CD8-positive, alpha-beta memory T cell (primary cell): ENCODE data around the gene PKN1. TPM values are rescaled to one million over a fixed set of nuclear protein-coding genes. Genes with fewer than 3 reads are reported as not detected.

Experiments
- CTCF ChIA-PET: fragments of 350-600 bp; sonication (Branson Sonifier 250); formaldehyde crosslinking; loops from one replicate; lab custom pipeline; 2021; ENCODE audit warnings: antibody characterized with exemption; lab: Charles Lee
- POLR2A ChIA-PET: fragments of 350-600 bp; sonication (Branson Sonifier 250); formaldehyde crosslinking; loops from one replicate; lab custom pipeline; 2021; ENCODE audit warnings: antibody characterized with exemption; lab: Charles Lee
- DNase-seq, 5 donors: peaks; one replicate each; pipeline versions ENCODE4 v3.0.0 to v3.0.0-alpha.2; 2020 to 2022; ENCODE audit warnings: mixed read lengths in 1 of 5
- H3K27ac ChIP-seq: one replicate; pipeline ENCODE4 v1.7.0; 2013; ENCODE audit warnings: low read depth, mild to moderate bottlenecking, low read length, moderate library complexity
- H3K27me3 ChIP-seq: 2 replicates; pipeline ENCODE4 v1.7.0; 2013; ENCODE audit warnings: low read length, mild to moderate bottlenecking; ENCODE audit not compliant: insufficient read depth, poor library complexity, severe bottlenecking
- H3K36me3 ChIP-seq: 2 replicates; pipeline ENCODE4 v1.7.0; 2013; ENCODE audit warnings: mild to moderate bottlenecking, low read length, moderate library complexity; ENCODE audit not compliant: insufficient read depth
- H3K4me1 ChIP-seq: 2 replicates; pipeline ENCODE4 v1.7.0; 2013; ENCODE audit warnings: mild to moderate bottlenecking, low read length, moderate library complexity; ENCODE audit not compliant: insufficient read depth
- H3K4me3 ChIP-seq: 2 replicates; pipeline ENCODE4 v1.7.0; 2013; ENCODE audit warnings: mild to moderate bottlenecking, low read length
- H3K9me3 ChIP-seq: 2 replicates; pipeline ENCODE4 v1.7.0; 2013; ENCODE audit warnings: mild to moderate bottlenecking, low read length
- H3K27ac Mint-ChIP-seq, 8 donors: one replicate each; pipeline ENCODE4 v1.8.0; 2020 to 2021; ENCODE audit warnings: mixed read lengths in 8 of 8, mild to moderate bottlenecking in 6 of 8, inconsistent platforms in 3 of 8, moderate library complexity in 3 of 8
- H3K27me3 Mint-ChIP-seq, 2 donors: one replicate each; pipeline ENCODE4 v1.8.0; 2020 to 2021; ENCODE audit warnings: mixed read lengths in 2 of 2, mild to moderate bottlenecking in 1 of 2, moderate library complexity in 1 of 2
- H3K36me3 Mint-ChIP-seq, 3 donors: one replicate each; pipeline ENCODE4 v1.8.0; 2020 to 2021; ENCODE audit warnings: mixed read lengths in 3 of 3, inconsistent platforms in 1 of 3, mild to moderate bottlenecking in 1 of 3
- H3K4me1 Mint-ChIP-seq, 3 donors: one replicate each; pipeline ENCODE4 v1.8.0; 2020 to 2021; ENCODE audit warnings: mixed read lengths in 3 of 3, inconsistent platforms in 1 of 3, mild to moderate bottlenecking in 1 of 3
- H3K4me3 Mint-ChIP-seq, 7 donors: one replicate each; pipeline ENCODE4 v1.8.0; 2020 to 2021; ENCODE audit warnings: mixed read lengths in 7 of 7, mild to moderate bottlenecking in 6 of 7, moderate library complexity in 4 of 7, inconsistent platforms in 2 of 7
- H3K9me3 Mint-ChIP-seq, 5 donors: one replicate each; pipeline ENCODE4 v1.8.0; 2020 to 2022; ENCODE audit warnings: mixed read lengths in 5 of 5, mild to moderate bottlenecking in 3 of 5, moderate library complexity in 2 of 5, inconsistent platforms in 1 of 5
- polyA plus RNA-seq: library from polyadenylated mRNA; unstranded; fragments of 300-500 nt; fragmentation: Illumina TruSeq; gene quantifications from one replicate; pipeline ENCODE4 v1.2.3, GENCODE V29; 2021
- total RNA-seq, 2 experiments: library from RNA; stranded (reverse); gene quantifications; one replicate each; pipeline ENCODE4 v1.2.3, GENCODE V29; 2021

Gene PKN1
- total and polyA plus RNA-seq, 3 experiments from 2014 or later: 86.6 to 205 (median 177) TPM

DNA sequence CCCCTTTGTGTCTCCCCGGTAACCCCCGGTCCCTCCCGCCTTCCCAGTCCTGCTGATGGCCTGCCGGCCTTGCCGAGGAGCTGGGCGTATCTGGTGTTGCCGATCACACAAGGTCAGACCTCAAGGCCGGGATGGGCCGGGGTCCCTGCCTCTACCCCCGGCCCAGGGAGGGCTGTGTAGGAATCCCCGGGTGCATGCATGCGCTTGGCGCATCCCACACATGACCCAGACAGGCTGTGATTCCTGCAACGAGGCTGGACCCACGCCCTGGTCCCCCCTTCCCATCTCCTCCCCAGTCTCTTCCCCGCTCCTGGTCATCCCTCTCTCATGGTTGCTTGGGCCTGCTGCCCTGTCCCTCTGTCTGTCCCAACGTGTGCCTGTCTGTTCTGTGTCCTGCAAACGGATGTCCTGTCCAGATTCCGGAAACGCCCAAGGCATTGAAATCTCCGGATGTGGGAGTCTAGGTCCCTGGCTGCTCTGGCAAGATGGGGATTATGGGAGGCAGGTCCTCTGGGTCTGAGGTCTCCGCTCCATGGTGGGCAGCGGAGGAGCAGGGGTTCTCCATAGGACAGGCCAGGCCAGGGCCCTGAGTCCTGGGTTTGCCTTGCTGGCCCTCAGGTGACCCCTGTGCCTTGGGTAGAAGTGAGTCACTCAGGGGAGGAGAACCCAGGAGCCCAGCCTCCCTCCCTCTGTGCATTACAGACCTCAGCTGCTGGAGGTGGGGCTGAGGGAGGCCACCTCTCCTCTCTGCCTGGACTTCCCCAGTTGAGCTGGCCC, 1.6 kb downstream of the PKN1 start:
- Histone ChIP-seq H3K9me3 (no peaks in the 10 kb centered on the region), H3K27me3 (no peaks in the 10 kb centered on the region), H3K4me1 (peaks cover 52% of the 10 kb centered on the region), H3K36me3 (no peaks in the 10 kb centered on the region), H3K27ac (peak overlapping the region; percentile 74), H3K4me3 (peak overlapping the region; percentile 47)
- Mint-ChIP-seq H3K4me1 (peaks cover 40 to 61% (median 56%) of the 10 kb centered on the region in 3 donors), H3K27ac (peak overlapping the region; percentile 76 to 97 (median 92)), H3K4me3 (peak overlapping the region; percentile 67 to 92 (median 85)), H3K36me3 (peaks cover 0 to 3% (median 0%) of the 10 kb centered on the region in 3 donors), H3K9me3 (no peaks in the 10 kb centered on the region), H3K27me3 (peaks cover 0 to 1% of the 10 kb centered on the region in 2 donors)
- ChIA-PET POLR2A (interaction anchor here (0.6 kb wide), 1 partner anchor 66 kb away, joined by 4 read pairs; no protein-coding TSS in a partner anchor), CTCF (interaction anchor here (0.5 kb wide), 1 partner anchor 65 kb away, joined by 3 read pairs; no protein-coding TSS in a partner anchor)
- DNase-seq: peak in 2 of 5 donors; percentile 21 to 62

DNA sequence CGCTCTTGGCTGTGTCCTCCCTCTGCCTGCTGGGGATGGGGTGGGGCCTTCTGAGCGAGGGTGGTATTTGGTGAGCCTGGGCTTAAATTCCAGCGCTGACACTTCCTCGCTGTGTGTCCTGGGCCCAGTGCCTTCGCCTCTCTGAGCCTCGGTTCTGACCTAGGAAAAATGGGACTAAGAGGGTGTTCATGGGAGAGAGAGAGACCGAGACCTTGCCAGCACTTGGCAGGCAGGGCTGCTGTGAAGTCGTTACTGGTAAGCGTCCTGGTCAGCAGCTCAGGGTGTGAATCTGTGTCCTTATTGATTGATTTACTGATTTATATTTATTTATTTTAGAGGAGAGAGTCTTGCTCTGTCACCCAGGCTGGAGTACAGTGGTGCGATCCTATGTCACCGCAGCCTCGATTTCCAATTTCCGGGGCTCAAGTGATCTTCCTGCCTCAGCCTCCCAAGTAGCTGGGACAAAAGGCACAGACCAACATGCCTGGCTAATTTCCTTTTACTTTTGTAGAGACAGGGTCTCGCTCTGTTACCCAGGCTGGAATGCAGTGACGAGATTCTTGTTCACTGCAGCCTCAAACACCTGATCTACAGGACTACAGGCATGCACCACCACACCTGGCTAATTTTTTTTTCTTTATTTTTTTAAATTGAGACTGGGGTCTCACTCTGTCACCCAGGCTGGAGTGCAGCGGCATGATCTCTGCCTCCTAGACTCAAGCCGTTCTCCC, 2.4 kb downstream of the PKN1 start:
- ChIA-PET CTCF (interaction anchor here (0.5 kb wide), 1 partner anchor 64 kb away, joined by 3 read pairs; no protein-coding TSS in a partner anchor), POLR2A (no interaction called here)
- H3K9me3 Mint-ChIP-seq: no peaks in the 10 kb centered on the region
- H3K36me3 Mint-ChIP-seq: peaks cover 0 to 10% (median 2%) of the 10 kb centered on the region in 3 donors
- Histone ChIP-seq H3K4me3 (no peak overlapping the region), H3K4me1 (peaks cover 57% of the 10 kb centered on the region), H3K36me3 (no peaks in the 10 kb centered on the region), H3K27ac (peak overlapping the region; percentile 74), H3K9me3 (no peaks in the 10 kb centered on the region), H3K27me3 (no peaks in the 10 kb centered on the region)
- DNase-seq: no peak
- H3K4me3 Mint-ChIP-seq: peak overlapping the region; percentile 37 to 89 (median 62)
- H3K4me1 Mint-ChIP-seq: peaks cover 47 to 67% (median 63%) of the 10 kb centered on the region in 3 donors
- H3K27ac Mint-ChIP-seq: peak overlapping the region; percentile 12 to 95 (median 88)
- peaks cover 0 to 1% of the 10 kb centered on the region in 2 donors for H3K27me3 Mint-ChIP-seq

DNA sequence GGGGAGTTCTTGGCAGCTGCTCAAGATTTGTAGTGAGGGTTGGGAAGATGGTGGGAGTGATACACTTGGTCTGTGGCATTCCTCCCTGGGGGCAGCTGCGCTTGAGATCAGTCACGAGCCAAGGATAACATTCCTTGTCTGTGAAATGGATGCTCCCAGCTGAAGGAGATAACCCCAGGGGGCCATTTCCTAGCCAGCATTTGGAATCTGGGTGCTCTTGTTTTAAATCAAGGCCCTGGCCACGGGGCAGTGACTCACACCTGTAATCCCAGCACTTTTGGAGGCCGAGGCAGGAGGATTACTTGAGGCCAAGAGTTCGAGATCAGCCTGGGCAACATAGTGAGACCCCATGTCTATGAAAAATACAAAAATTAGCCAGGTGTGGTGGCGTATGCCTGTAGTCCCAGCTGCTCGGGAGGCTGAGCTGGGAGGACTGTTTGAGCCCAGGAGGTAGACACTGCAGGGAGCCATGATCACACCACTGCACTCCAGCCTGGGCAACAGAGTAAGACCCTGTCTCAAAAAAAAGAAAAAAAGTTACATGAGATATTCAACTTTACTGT, 4.6 kb downstream of the PKN1 start:
- no peak overlapping the region for H3K27ac ChIP-seq
- Mint-ChIP-seq H3K36me3 (peaks cover 4 to 24% (median 6%) of the 10 kb centered on the region in 3 donors), H3K4me3 (peak overlapping the region; percentile 2 to 79 (median 39)), H3K9me3 (no peaks in the 10 kb centered on the region), H3K27ac (peak overlapping the region; percentile 31 to 97 (median 78)), H3K27me3 (no peaks in the 10 kb centered on the region), H3K4me1 (peaks cover 47 to 65% (median 64%) of the 10 kb centered on the region in 3 donors)
- peaks cover 61% of the 10 kb centered on the region for H3K4me1 ChIP-seq
- H3K4me3 ChIP-seq: no peak overlapping the region
- DNase-seq: no peak
- POLR2A ChIA-PET: interaction anchor here (0.6 kb wide), 1 partner anchor 27 kb away, joined by 3 read pairs; no protein-coding TSS in a partner anchor
- peaks cover 11% of the 10 kb centered on the region for H3K36me3 ChIP-seq
- no peaks in the 10 kb centered on the region for H3K9me3 ChIP-seq
- CTCF ChIA-PET: interaction anchor here (2.0 kb wide), 1 partner anchor 35 kb away, joined by 5 read pairs; no protein-coding TSS in a partner anchor
- no peaks in the 10 kb centered on the region for H3K27me3 ChIP-seq

DNA sequence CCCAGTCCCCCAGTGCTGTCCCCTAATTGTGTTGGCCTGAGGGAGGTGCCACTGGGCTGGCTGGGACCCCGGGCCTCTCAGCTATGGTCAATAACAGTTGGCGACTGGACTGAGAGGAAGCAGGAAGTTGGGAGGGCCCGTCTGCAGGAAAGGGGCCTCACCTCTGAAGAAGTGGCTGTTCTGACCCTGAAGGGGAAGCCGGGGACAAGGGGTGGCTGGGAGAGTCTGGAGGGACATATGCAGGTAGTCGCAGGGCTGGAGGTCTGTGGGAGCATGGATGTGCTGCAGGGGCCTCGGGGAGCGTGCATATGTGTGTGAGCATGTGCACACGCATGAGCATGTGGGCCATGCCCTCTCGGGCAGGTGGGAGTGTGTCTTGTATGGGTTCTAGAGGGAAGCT, 5.9 kb downstream of the PKN1 start:
- Mint-ChIP-seq H3K4me1 (peaks cover 48 to 71% (median 66%) of the 10 kb centered on the region in 3 donors), H3K27me3 (no peaks in the 10 kb centered on the region), H3K9me3 (no peaks in the 10 kb centered on the region), H3K4me3 (peak overlapping the region; percentile 52 to 95 (median 92)), H3K27ac (peak overlapping the region in 7 of 8 donors; percentile 47 to 97 (median 84)), H3K36me3 (peaks cover 4 to 36% (median 13%) of the 10 kb centered on the region in 3 donors)
- no peaks in the 10 kb centered on the region for H3K9me3 ChIP-seq
- no peak for DNase-seq
- no peaks in the 10 kb centered on the region for H3K27me3 ChIP-seq
- peaks cover 23% of the 10 kb centered on the region for H3K36me3 ChIP-seq
- CTCF ChIA-PET: interaction anchor here (1.1 to 1.3 kb wide), 3 partner anchors 10 to 91 kb away, joined by 3 to 4 read pairs (median 3); no protein-coding TSS in a partner anchor
- peaks cover 60% of the 10 kb centered on the region for H3K4me1 ChIP-seq
- POLR2A ChIA-PET: interaction anchor here (0.7 kb wide), 1 partner anchor 83 kb away, joined by 4 read pairs; no protein-coding TSS in a partner anchor
- H3K27ac ChIP-seq: no peak overlapping the region
- H3K4me3 ChIP-seq: no peak overlapping the region

DNA sequence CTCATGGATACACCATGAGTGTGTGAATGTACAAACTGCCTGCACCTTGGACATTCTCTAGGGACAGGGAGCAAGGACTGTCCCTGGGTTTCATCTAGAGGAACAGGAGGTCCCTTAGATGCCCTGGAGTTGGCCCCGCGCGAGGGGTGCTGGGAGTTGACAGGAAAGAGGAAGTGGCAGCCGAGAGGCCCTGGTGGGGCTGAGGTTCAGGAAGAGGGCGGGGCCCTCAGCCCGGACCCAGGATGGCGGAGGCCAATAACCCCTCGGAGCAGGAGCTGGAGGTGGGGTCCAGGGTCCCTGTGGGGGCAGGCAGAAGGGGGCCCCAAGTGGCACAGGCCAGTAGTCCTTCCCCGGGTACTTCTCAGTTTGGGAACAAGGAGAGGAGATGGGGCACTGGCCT, 6.9 kb downstream of the PKN1 start:
- CTCF ChIA-PET: interaction anchor here (0.9 to 1.2 kb wide), 4 partner anchors 8 to 32 kb away, joined by 3 to 4 read pairs (median 3); partner anchors contain the start of gene DDX39A

DNA sequence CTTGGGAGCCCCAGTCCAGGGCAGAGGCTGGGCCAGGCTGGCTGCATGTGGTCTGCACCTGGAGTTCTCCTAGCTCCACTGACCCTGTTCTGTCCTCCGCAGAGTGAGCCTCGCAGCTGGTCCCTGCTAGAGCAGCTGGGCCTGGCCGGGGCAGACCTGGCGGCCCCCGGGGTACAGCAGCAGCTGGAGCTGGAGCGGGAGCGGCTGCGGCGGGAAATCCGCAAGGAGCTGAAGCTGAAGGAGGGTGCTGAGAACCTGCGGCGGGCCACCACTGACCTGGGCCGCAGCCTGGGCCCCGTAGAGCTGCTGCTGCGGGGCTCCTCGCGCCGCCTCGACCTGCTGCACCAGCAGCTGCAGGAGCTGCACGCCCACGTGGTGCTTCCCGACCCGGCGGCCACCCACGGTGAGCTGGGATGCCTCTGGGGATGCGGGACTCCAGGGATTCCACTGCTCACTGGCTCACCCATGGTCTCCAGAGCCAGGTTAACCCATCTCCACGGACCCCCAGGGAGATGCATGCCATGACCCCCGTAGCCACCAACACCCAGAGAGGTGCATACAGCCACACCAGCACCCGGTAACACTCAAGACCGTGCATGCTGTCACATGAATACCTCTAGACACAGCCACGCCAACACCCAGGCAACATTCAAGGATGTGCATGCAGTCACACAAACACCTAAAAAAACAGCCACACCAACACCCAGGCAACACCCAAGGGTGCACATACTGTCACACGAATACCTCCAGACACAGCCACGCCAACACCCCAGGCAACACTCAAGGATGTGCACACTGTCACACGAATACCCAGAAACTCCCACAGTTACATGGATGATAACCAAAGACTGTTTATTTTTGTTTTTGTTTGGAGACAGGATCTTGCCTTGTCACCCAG, 8.2 kb downstream of the PKN1 start:
- ChIA-PET POLR2A (interaction anchor here (0.6 to 1.5 kb wide), 2 partner anchors 9 to 163 kb away, joined by 3 to 4 read pairs; no protein-coding TSS in a partner anchor), CTCF (interaction anchor here (1.1 kb wide), 1 partner anchor 10 kb away, joined by 3 read pairs; no protein-coding TSS in a partner anchor)
- H3K4me1 ChIP-seq: peaks cover 48% of the 10 kb centered on the region
- no peaks in the 10 kb centered on the region for H3K27me3 Mint-ChIP-seq
- no peak for DNase-seq
- H3K4me3 Mint-ChIP-seq: peak overlapping the region; percentile 92 to 99 (median 93)
- H3K4me3 ChIP-seq: peak overlapping the region; percentile 75
- H3K27ac ChIP-seq: no peak overlapping the region
- H3K27ac Mint-ChIP-seq: peak overlapping the region in 6 of 8 donors; percentile 47 to 98 (median 81)
- H3K9me3 Mint-ChIP-seq: no peaks in the 10 kb centered on the region
- H3K36me3 ChIP-seq: peaks cover 42% of the 10 kb centered on the region
- H3K27me3 ChIP-seq: no peaks in the 10 kb centered on the region
- H3K36me3 Mint-ChIP-seq: peaks cover 8 to 51% (median 20%) of the 10 kb centered on the region in 3 donors
- H3K9me3 ChIP-seq: no peaks in the 10 kb centered on the region
- H3K4me1 Mint-ChIP-seq: peaks cover 42 to 66% (median 58%) of the 10 kb centered on the region in 3 donors

More for the DNA sequence above, 6.9 kb downstream of the PKN1 start:
- Histone ChIP-seq H3K4me1 (peaks cover 50% of the 10 kb centered on the region), H3K27me3 (no peaks in the 10 kb centered on the region), H3K9me3 (no peaks in the 10 kb centered on the region), H3K4me3 (peak overlapping the region; percentile 75), H3K36me3 (peaks cover 32% of the 10 kb centered on the region), H3K27ac (peak overlapping the region; percentile 60)
- Mint-ChIP-seq H3K27me3 (no peaks in the 10 kb centered on the region), H3K27ac (peak overlapping the region; percentile 90 to 98 (median 94)), H3K4me3 (peak overlapping the region; percentile 92 to 99 (median 93)), H3K36me3 (peaks cover 8 to 46% (median 19%) of the 10 kb centered on the region in 3 donors), H3K4me1 (peaks cover 44 to 68% (median 63%) of the 10 kb centered on the region in 3 donors), H3K9me3 (no peaks in the 10 kb centered on the region)
- POLR2A ChIA-PET: interaction anchor here (0.5 to 1.5 kb wide), 3 partner anchors 8 to 83 kb away, joined by 4 to 5 read pairs (median 4); no protein-coding TSS in a partner anchor
- peak; percentile 69 to 85 (median 71) for DNase-seq
